ENCODE data around the gene DNAAF1. TPM values are rescaled to one million over a fixed set of nuclear protein-coding genes. Genes with fewer than 3 reads are reported as not detected.

The DNAAF1 gene
- polyA plus RNA-seq, 1 of the 3 experiments (the other 2 are of a cell fraction) = 0.35 TPM

DNA sequence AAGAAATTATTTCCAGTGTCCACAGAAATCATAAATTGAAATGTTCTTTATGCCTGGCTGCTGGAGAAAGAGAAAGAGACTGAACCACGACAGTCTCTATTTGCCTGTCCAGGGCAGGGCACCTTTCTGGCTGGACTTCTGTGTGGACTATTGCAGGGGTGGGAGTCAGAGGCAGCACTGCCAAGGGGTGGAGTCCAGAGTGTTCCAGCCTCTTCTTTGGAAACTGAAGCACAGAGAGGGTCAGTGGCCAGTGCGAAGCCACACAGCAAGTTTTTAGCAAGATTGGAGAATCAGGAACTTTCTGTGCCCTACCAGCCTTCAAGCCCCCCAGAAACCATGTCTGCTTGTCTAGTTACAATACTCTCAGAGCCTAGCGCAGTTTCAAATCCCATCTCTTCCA lies 79.4 kb downstream of the DNAAF1 start:
- POLR2A ChIA-PET = no interaction called here

DNA sequence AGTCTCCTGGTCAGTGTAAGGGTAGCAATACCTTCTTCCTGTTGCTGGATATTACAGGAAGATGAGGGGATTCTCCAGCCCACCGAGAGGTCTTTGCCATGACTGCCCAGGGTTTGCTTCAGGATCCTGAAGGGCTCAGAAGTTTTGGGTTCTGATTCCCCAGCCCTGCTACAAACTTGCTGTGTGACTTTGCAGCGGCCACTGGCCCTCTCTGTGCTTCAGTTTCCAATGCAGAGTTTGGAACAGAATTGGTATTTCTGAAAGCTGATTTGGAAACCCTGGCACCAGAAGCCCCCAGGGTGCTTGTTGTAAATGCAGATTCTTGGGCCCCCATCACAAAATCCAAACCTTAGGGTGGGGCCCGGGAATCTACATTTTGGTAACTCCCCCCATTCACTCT lies 80.0 kb downstream of the DNAAF1 start:
- peaks cover 3% of the 10 kb centered on the region for H3F3A ChIP-seq (replicated peaks; ENCODE audit: insufficient read depth)
- TF ChIP-seq MEF2A (IDR thresholded peaks at IDR 0.05; ENCODE audit: borderline replicate concordance, low read depth) (no peak), JUND (IDR thresholded peaks at IDR 0.05) (no peak)
- TF ChIP-seq, protein P1, sequence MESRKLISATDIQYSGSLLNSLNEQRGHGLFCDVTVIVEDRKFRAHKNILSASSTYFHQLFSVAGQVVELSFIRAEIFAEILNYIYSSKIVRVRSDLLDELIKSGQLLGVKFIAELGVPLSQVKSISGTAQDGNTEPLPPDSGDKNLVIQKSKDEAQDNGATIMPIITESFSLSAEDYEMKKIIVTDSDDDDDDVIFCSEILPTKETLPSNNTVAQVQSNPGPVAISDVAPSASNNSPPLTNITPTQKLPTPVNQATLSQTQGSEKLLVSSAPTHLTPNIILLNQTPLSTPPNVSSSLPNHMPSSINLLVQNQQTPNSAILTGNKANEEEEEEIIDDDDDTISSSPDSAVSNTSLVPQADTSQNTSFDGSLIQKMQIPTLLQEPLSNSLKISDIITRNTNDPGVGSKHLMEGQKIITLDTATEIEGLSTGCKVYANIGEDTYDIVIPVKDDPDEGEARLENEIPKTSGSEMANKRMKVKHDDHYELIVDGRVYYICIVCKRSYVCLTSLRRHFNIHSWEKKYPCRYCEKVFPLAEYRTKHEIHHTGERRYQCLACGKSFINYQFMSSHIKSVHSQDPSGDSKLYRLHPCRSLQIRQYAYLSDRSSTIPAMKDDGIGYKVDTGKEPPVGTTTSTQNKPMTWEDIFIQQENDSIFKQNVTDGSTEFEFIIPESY (IDR thresholded peaks at IDR 0.05; ENCODE audit: borderline replicate concordance, low read depth) = no peak
- no peak overlapping the region for H3K27ac ChIP-seq (ENCODE audit: low read depth in 2 of 2, low read length in 1 of 2)
- no peak overlapping the region for H3K9ac ChIP-seq
- H3K9me2 ChIP-seq = no peaks in the 10 kb centered on the region
- POLR2A ChIA-PET = no interaction called here
- H4K20me1 ChIP-seq (ENCODE audit: insufficient read depth) = no peaks in the 10 kb centered on the region
- no peaks in the 10 kb centered on the region for H3K79me2 ChIP-seq (ENCODE audit: insufficient read depth)
- no peak for DNase-seq
- H3K4me3 ChIP-seq (ENCODE audit: low read depth in 2 of 2, low read length in 1 of 2) = no peak overlapping the region
- H2AFZ ChIP-seq (ENCODE audit: low read depth) = no peak overlapping the region
- H3K36me3 ChIP-seq (replicated peaks in 1 of 2; ENCODE audit: control insufficient read depth in 1 of 2, insufficient read depth in 2 of 2, low read length in 1 of 2) = no peaks in the 10 kb centered on the region
- H3K9me3 ChIP-seq = no peaks in the 10 kb centered on the region
- CTCF ChIA-PET = interaction anchor here (1.3 to 1.4 kb wide), 2 partner anchors 10 to 38 kb away, joined by 3 to 4 read pairs; partner anchors contain the start of gene TAF1C
- 76% methylated on average over 2 of the region's 3 CpGs for WGBS (ENCODE audit: low lambda C conversion rate)
- H3K27me3 ChIP-seq (ENCODE audit: insufficient read depth) = no peaks in the 10 kb centered on the region
- no peak overlapping the region for H3K4me2 ChIP-seq
- H3K4me1 ChIP-seq (ENCODE audit: control insufficient read depth in 1 of 2, insufficient read depth in 2 of 2, low read depth in 1 of 2, low read length in 1 of 2) = peaks cover 5 to 21% of the 10 kb centered on the region in 2 experiments; a peak in 2 of 4 replicates

More for the DNA sequence above, 79.4 kb downstream of the DNAAF1 start:
- no peak for TF ChIP-seq MEF2A (IDR thresholded peaks at IDR 0.05; ENCODE audit: borderline replicate concordance, low read depth)
- no peak for TF ChIP-seq EP300 (IDR thresholded peaks at IDR 0.05; ENCODE audit: borderline replicate concordance in 1 of 2, low read depth in 1 of 2, low read length in 1 of 2)
- TF ChIP-seq TEAD4 (IDR thresholded peaks at IDR 0.05; ENCODE audit: borderline replicate concordance, insufficient read depth) = no peak
- no peak for TF ChIP-seq POLR2AphosphoS5 (IDR thresholded peaks at IDR 0.05; ENCODE audit: low read depth, low read length)
- TF ChIP-seq SIN3A (IDR thresholded peaks at IDR 0.05; ENCODE audit: borderline replicate concordance, low read depth, low read length) = no peak
- TF ChIP-seq TAF1 (IDR thresholded peaks at IDR 0.05; ENCODE audit: borderline replicate concordance, low read depth, low read length) = no peak
- Histone ChIP-seq H3F3A (replicated peaks; ENCODE audit: insufficient read depth) (peaks cover 3% of the 10 kb centered on the region), H3K9me3 (no peaks in the 10 kb centered on the region), H3K36me3 (replicated peaks in 1 of 2; ENCODE audit: control insufficient read depth in 1 of 2, insufficient read depth in 2 of 2, low read length in 1 of 2) (no peaks in the 10 kb centered on the region), H3K79me2 (ENCODE audit: insufficient read depth) (no peaks in the 10 kb centered on the region), H3K27ac (ENCODE audit: low read depth in 2 of 2, low read length in 1 of 2) (no peak overlapping the region), H2AFZ (ENCODE audit: low read depth) (no peak overlapping the region), H3K4me3 (ENCODE audit: low read depth in 2 of 2, low read length in 1 of 2) (no peak overlapping the region), H4K20me1 (ENCODE audit: insufficient read depth) (no peaks in the 10 kb centered on the region), H3K9ac (no peak overlapping the region), H3K9me2 (no peaks in the 10 kb centered on the region), H3K4me2 (no peak overlapping the region), H3K27me3 (ENCODE audit: insufficient read depth) (no peaks in the 10 kb centered on the region), H3K4me1 (ENCODE audit: control insufficient read depth in 1 of 2, insufficient read depth in 2 of 2, low read depth in 1 of 2, low read length in 1 of 2) (peaks cover 5 to 21% of the 10 kb centered on the region in 2 experiments; a peak in 2 of 4 replicates)
- CTCF ChIA-PET = interaction anchor here (1.0 to 1.4 kb wide), 3 partner anchors 11 to 53 kb away, joined by 3 read pairs; no protein-coding TSS in a partner anchor
- DNase-seq = no peak
- WGBS (ENCODE audit: low lambda C conversion rate) = 85% methylated on average over 2 of the region's 3 CpGs

DNA sequence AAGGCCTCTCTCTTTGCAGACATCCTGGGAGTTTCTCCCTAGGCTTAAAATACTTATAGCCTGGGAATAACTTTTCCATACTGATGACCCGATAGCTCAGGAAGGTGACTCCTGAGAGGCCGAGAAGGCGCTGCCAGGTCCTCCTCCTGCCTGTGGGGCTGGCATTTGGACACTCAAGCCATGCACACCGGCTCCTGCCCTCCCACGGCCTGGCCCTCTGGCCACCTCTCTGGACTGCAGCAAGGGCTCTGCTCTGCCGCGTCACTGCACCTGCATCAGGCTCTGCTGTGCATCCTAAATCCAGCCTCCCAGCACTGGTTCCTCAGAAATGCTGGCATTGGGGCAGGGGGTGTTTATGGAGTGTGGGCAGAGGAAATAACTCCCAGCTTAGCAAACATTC lies 80.5 kb downstream of the DNAAF1 start:
- Histone ChIP-seq H3K4me2 (no peak overlapping the region), H3K9me3 (no peaks in the 10 kb centered on the region), H3K9me2 (no peaks in the 10 kb centered on the region), H3K27ac (ENCODE audit: low read depth in 2 of 2, low read length in 1 of 2) (no peak overlapping the region), H3K79me2 (ENCODE audit: insufficient read depth) (no peaks in the 10 kb centered on the region), H3K4me3 (ENCODE audit: low read depth in 2 of 2, low read length in 1 of 2) (no peak overlapping the region), H3F3A (replicated peaks; ENCODE audit: insufficient read depth) (peaks cover 3% of the 10 kb centered on the region), H3K4me1 (ENCODE audit: control insufficient read depth in 1 of 2, insufficient read depth in 2 of 2, low read depth in 1 of 2, low read length in 1 of 2) (peaks cover 5 to 21% of the 10 kb centered on the region in 2 experiments; a peak in 2 of 4 replicates), H3K27me3 (ENCODE audit: insufficient read depth) (no peaks in the 10 kb centered on the region), H2AFZ (ENCODE audit: low read depth) (no peak overlapping the region), H4K20me1 (ENCODE audit: insufficient read depth) (no peaks in the 10 kb centered on the region), H3K9ac (no peak overlapping the region), H3K36me3 (replicated peaks in 1 of 2; ENCODE audit: control insufficient read depth in 1 of 2, insufficient read depth in 2 of 2, low read length in 1 of 2) (no peaks in the 10 kb centered on the region)
- DNase-seq = no peak
- POLR2A ChIA-PET = no interaction called here
- CTCF ChIA-PET = interaction anchor here (1.0 to 1.4 kb wide), 3 partner anchors 10 to 160 kb away, joined by 3 to 4 read pairs (median 3); partner anchors contain the start of gene TAF1C
- WGBS (ENCODE audit: low lambda C conversion rate) = 85% methylated on average over 7 of the region's 7 CpGs
- TF ChIP-seq TAF1 (IDR thresholded peaks at IDR 0.05; ENCODE audit: borderline replicate concordance, low read depth, low read length) = no peak
- TF ChIP-seq, protein P2, sequence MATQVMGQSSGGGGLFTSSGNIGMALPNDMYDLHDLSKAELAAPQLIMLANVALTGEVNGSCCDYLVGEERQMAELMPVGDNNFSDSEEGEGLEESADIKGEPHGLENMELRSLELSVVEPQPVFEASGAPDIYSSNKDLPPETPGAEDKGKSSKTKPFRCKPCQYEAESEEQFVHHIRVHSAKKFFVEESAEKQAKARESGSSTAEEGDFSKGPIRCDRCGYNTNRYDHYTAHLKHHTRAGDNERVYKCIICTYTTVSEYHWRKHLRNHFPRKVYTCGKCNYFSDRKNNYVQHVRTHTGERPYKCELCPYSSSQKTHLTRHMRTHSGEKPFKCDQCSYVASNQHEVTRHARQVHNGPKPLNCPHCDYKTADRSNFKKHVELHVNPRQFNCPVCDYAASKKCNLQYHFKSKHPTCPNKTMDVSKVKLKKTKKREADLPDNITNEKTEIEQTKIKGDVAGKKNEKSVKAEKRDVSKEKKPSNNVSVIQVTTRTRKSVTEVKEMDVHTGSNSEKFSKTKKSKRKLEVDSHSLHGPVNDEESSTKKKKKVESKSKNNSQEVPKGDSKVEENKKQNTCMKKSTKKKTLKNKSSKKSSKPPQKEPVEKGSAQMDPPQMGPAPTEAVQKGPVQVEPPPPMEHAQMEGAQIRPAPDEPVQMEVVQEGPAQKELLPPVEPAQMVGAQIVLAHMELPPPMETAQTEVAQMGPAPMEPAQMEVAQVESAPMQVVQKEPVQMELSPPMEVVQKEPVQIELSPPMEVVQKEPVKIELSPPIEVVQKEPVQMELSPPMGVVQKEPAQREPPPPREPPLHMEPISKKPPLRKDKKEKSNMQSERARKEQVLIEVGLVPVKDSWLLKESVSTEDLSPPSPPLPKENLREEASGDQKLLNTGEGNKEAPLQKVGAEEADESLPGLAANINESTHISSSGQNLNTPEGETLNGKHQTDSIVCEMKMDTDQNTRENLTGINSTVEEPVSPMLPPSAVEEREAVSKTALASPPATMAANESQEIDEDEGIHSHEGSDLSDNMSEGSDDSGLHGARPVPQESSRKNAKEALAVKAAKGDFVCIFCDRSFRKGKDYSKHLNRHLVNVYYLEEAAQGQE (IDR thresholded peaks at IDR 0.05; ENCODE audit: low read depth, low read length) = no peak
- TF ChIP-seq, protein P3, sequence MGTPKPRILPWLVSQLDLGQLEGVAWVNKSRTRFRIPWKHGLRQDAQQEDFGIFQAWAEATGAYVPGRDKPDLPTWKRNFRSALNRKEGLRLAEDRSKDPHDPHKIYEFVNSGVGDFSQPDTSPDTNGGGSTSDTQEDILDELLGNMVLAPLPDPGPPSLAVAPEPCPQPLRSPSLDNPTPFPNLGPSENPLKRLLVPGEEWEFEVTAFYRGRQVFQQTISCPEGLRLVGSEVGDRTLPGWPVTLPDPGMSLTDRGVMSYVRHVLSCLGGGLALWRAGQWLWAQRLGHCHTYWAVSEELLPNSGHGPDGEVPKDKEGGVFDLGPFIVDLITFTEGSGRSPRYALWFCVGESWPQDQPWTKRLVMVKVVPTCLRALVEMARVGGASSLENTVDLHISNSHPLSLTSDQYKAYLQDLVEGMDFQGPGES (IDR thresholded peaks at IDR 0.05; ENCODE audit: low read depth, low read length) = no peak
- no peak for TF ChIP-seq EP300 (IDR thresholded peaks at IDR 0.05; ENCODE audit: borderline replicate concordance in 1 of 2, low read depth in 1 of 2, low read length in 1 of 2)
- no peak for TF ChIP-seq GABPA (IDR thresholded peaks at IDR 0.05; ENCODE audit: low read depth)
- no peak for TF ChIP-seq JUND (IDR thresholded peaks at IDR 0.05)
- TF ChIP-seq SIN3A (IDR thresholded peaks at IDR 0.05; ENCODE audit: borderline replicate concordance, low read depth, low read length) = no peak
